Posterior vena cava (tissue), 2 donors: ENCODE data around the gene LENEP. TPM values are rescaled to one million over a fixed set of nuclear protein-coding genes. Genes with fewer than 3 reads are reported as not detected.
A peak's percentile ranks its signal among the peaks of the same experiment; 100 is the strongest.
"Not testable (repeated sequence)": the region's sequence is repeated elsewhere in the genome, so short reads cannot be mapped to it uniquely, and the experiment has no call there.

Experiments
- DNase-seq: peaks from one replicate; pipeline ENCODE4 v3.0.0-alpha.2; 2020; ENCODE audit warnings: low spot score
- intact Hi-C, 2 donors: fragments of 100-400 bp; cut with DNase I; formaldehyde crosslinking; loops; one replicate each; pipeline versions ENCODE4 v1.14.1 to v1.14.2; 2022 to 2023
- total RNA-seq, 2 donors: library from RNA; stranded (reverse); fragmentation: NEBNext Ultra II Directional; extraction: Animal tissue kit (Norgen Biotek cat#: 25700); gene quantifications; one replicate each; pipeline ENCODE4 v1.2.1, GENCODE V29; 2021
- donor health status: DM: yes; HTN: yes; CAD: no.
- donor health status: DM: yes; HTN: yes; CAD: no.

LENEP gene
- total RNA-seq, 2 donors from 2014 or later = not detected

GRCh38 chr1:154972517-154973343 is 20.7 kb upstream of the LENEP start:
- intact Hi-C loops = no loop called here
- DNase-seq = peak; percentile 91

GRCh38 chr1:154973344-154974101 is 19.9 kb upstream of the LENEP start:
- peak; percentile 99 for DNase-seq
- intact Hi-C loops = no loop called here

GRCh38 chr1:154974102-154974807 is 19.1 kb upstream of the LENEP start, which contains the start of gene CKS1B:
Gene CKS1B, plus strand, starts transcription at chr1:154974681. Its CDS starts 65 bp downstream, at chr1:154974746.
- intact Hi-C loops = no loop called here
- DNase-seq = peak; percentile 99

- peak; percentile 98 for DNase-seq
- intact Hi-C loops = no loop called here
Observed at GRCh38 chr1:154974808-154975408, 18.5 kb upstream of the LENEP start.

GRCh38 chr1:154975409-154976059 is 17.9 kb upstream of the LENEP start:
- intact Hi-C loops = loop anchor here in 1 of 2 donors (2.0 kb wide), 1 partner anchor 43 kb away; no protein-coding TSS in a partner anchor
- DNase-seq = peak; percentile 89

GRCh38 chr1:154977762-154978161 is 15.6 kb upstream of the LENEP start:
- DNase-seq = not testable (repeated sequence)

GRCh38 chr1:154978360-154978759 is 15.0 kb upstream of the LENEP start:
- intact Hi-C loops = no loop called here

More at GRCh38 chr1:154977762-154978161, 15.6 kb upstream of the LENEP start:
- intact Hi-C loops = loop anchor here in 1 of 2 donors (2.0 kb wide), 1 partner anchor 41 kb away; no protein-coding TSS in a partner anchor

GRCh38 chr1:154982341-154982740 is 11.0 kb upstream of the LENEP start:
- DNase-seq = no peak
- intact Hi-C loops = no loop called here

More at GRCh38 chr1:154978360-154978759, 15.0 kb upstream of the LENEP start:
- no peak for DNase-seq

GRCh38 chr1:154982897-154983648 is 10.3 kb upstream of the LENEP start, which contains the start of gene FLAD1:
Gene FLAD1, plus strand, starts transcription at chr1:154983344. Its CDS starts 351 bp downstream, at chr1:154983695.
- peak; percentile 97 for DNase-seq
- intact Hi-C loops = no loop called here

- intact Hi-C loops = no loop called here
- peak; percentile 63 for DNase-seq
Observed at GRCh38 chr1:154983776-154984466, 9.5 kb upstream of the LENEP start.

- intact Hi-C loops, DNase-seq: not testable (repeated sequence)
Observed at GRCh38 chr1:154986736-154987135, 6.7 kb upstream of the LENEP start.

GRCh38 chr1:154987326-154987725 is 6.1 kb upstream of the LENEP start:
- intact Hi-C loops = no loop called here
- peak; percentile 35 for DNase-seq

GRCh38 chr1:154988058-154988954 is 5.1 kb upstream of the LENEP start:
- DNase-seq = peak; percentile 64
- intact Hi-C loops = no loop called here

- DNase-seq = peak; percentile 48
- intact Hi-C loops = no loop called here
Observed at GRCh38 chr1:154989195-154989860, 4.1 kb upstream of the LENEP start.

- peak; percentile 53 for DNase-seq
- intact Hi-C loops = no loop called here
Observed at GRCh38 chr1:154990276-154990675, 3.1 kb upstream of the LENEP start.
